Measurements from ENCODE around the gene PAGR1.

DNA sequence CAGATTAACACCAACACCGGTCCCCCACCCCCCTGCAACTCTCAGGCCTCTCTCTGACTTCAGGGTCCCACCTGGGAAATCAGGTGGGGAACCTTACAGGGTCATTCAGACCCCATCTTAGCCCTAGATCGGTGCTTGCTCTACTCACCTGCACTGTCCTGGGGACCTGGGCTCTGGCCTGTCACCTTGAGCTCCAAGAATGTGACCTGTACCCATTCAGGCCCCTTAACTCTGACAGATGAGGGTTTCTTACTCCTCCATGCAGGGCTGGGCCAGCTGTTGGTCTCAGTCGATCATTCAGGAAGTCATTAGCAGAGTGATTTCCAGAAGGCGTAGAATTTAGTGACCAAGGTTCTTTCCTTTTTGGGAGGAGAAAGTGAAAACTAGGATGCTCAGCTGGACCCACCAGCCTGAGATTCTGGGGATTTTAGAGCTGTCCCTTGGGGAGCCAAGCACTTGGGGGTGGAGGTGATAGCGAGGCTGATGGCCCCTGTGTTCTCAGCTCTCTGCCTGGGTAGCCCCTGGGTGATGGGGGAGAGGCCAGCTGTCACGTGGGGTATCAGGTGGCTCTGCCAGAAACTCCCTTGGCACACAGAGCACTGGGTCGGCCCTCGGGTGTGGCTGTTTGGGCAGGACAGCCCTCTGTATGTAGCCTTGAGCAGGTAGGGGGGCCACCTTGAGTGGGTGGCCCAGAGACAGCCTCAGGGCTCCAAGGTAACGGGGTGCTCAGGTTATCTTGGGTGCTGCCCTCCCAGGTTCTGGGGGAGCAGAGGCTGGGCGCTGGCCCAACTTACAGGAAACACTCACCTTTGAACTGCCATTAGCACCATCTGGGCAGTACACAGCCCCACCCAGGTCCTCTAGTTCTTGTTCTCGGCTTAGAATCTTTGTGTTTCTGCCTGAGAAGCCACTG is 5.0 kb downstream of the PAGR1 start:
- TF ChIP-seq, protein P1, sequence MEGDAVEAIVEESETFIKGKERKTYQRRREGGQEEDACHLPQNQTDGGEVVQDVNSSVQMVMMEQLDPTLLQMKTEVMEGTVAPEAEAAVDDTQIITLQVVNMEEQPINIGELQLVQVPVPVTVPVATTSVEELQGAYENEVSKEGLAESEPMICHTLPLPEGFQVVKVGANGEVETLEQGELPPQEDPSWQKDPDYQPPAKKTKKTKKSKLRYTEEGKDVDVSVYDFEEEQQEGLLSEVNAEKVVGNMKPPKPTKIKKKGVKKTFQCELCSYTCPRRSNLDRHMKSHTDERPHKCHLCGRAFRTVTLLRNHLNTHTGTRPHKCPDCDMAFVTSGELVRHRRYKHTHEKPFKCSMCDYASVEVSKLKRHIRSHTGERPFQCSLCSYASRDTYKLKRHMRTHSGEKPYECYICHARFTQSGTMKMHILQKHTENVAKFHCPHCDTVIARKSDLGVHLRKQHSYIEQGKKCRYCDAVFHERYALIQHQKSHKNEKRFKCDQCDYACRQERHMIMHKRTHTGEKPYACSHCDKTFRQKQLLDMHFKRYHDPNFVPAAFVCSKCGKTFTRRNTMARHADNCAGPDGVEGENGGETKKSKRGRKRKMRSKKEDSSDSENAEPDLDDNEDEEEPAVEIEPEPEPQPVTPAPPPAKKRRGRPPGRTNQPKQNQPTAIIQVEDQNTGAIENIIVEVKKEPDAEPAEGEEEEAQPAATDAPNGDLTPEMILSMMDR (IDR thresholded peaks at IDR 0.05) = no peak
- peak; percentile 28 for TF ChIP-seq POLR2A (IDR thresholded peaks at IDR 0.05)

Data from right lobe of liver (tissue), 4 donors.